K562 (cell line): ENCODE measurements around the gene SRSF1. TPM values are rescaled to one million over a fixed set of nuclear protein-coding genes. Genes with fewer than 3 reads are reported as not detected.

ENCODE experiments used
- BCL6 ChIP-seq: fragments of 250-450 bp; sonication (Bioruptor Pico); IDR thresholded peaks from 2 replicates; pipeline ENCODE4 v1.4.0; 2020
- C11orf30 ChIP-seq: fragments of 450-650 bp; IDR thresholded peaks from 2 replicates; pipeline ENCODE4 v1.6.1; 2016; ENCODE audit warnings: low read depth, mild to moderate bottlenecking
- FOXJ3 ChIP-seq: sonication (generic); formaldehyde crosslinking; IDR thresholded peaks from 2 replicates; pipeline ENCODE4 v1.4.0; 2020; ENCODE audit warnings: mild to moderate bottlenecking, missing genetic modification reagents
- HEY1 ChIP-seq: fragments of 250-450 bp; sonication (Bioruptor Pico); IDR thresholded peaks from 2 replicates; pipeline ENCODE4 v1.5.0; 2020; ENCODE audit warnings: mild to moderate bottlenecking, moderate library complexity, borderline replicate concordance
- IFI16 ChIP-seq: fragments of 250-450 bp; sonication (Bioruptor Pico); IDR thresholded peaks from 2 replicates; pipeline ENCODE4 v2.1.2; 2022; ENCODE audit warnings: mild to moderate bottlenecking, inconsistent platforms
- NRF1 ChIP-seq, 2 experiments: fragments of 450-650 bp; IDR thresholded peaks in 1 of 2; conservative IDR thresholded peaks in 1 of 2; 2 replicates each; pipeline ENCODE4 v1.6.1; 2014; ENCODE audit warnings: mild to moderate bottlenecking in 2 of 2
- NUFIP1 ChIP-seq: fragments of 450-650 bp; IDR thresholded peaks from 2 replicates; pipeline ENCODE4 v1.6.1; 2018; ENCODE audit not compliant: partially characterized antibody
- POLR2H ChIP-seq: IDR thresholded peaks from 2 replicates; pipeline ENCODE4 v1.6.1; 2016; ENCODE audit warnings: missing genetic modification characterization, low read depth, mild to moderate bottlenecking, control low read depth, missing compliant biosample characterization, moderate library complexity
- SNIP1 ChIP-seq: fragments of 450-650 bp; IDR thresholded peaks from 2 replicates; pipeline ENCODE4 v1.7.1; 2017; ENCODE audit warnings: low read depth, mild to moderate bottlenecking
- SPI1 ChIP-seq: IDR thresholded peaks from 2 replicates; pipeline ENCODE4 v1.6.1; 2011; ENCODE audit warnings: low read depth, low read length, control low read depth, borderline replicate concordance
- SRSF9 ChIP-seq: fragments of 200-400 bp; formaldehyde crosslinking; IDR thresholded peaks from 2 replicates; pipeline ENCODE4 v1.6.1; 2017; ENCODE audit warnings: low read depth, low read length, borderline replicate concordance
- TFAM ChIP-seq: fragments of 250-450 bp; sonication (Bioruptor Pico); conservative IDR thresholded peaks from 2 replicates; pipeline ENCODE4 v1.5.0; 2021; ENCODE audit warnings: mild to moderate bottlenecking, moderate library complexity
- XRCC5 ChIP-seq: fragments of 200-400 bp; formaldehyde crosslinking; IDR thresholded peaks from 2 replicates; pipeline ENCODE4 v1.6.1; 2017; ENCODE audit warnings: low read depth, mild to moderate bottlenecking, low read length
- ZNF212 ChIP-seq: fragments of 450-650 bp; formaldehyde crosslinking; IDR thresholded peaks from 2 replicates; pipeline ENCODE4 v1.4.0; 2020; ENCODE audit warnings: mild to moderate bottlenecking
- ZNF408 ChIP-seq: fragments of 250-450 bp; sonication (Bioruptor Pico); IDR thresholded peaks from 2 replicates; pipeline ENCODE4 v1.4.0; 2020; ENCODE audit warnings: low read depth, mild to moderate bottlenecking, moderate library complexity
- ZNF436 ChIP-seq: fragments of 250-450, 450-650 bp; sonication (Bioruptor Pico); formaldehyde crosslinking; IDR thresholded peaks from 2 replicates; pipeline ENCODE4 v1.7.0; 2020; ENCODE audit warnings: mild to moderate bottlenecking
- ZNF561 ChIP-seq: fragments of 450-650 bp; formaldehyde crosslinking; conservative IDR thresholded peaks from 2 replicates; pipeline ENCODE4 v1.4.0; 2020; ENCODE audit warnings: mild to moderate bottlenecking, moderate library complexity
- polyA plus RNA-seq, 8 experiments: library from polyadenylated mRNA; depleted of rRNA in 4 of 8; stranded (reverse) in 5 of 8; unstranded in 3 of 8; fragments of >200 nt; fragmentation: Nextera tagmentation in 2 of 8; fragmentation: Illumina TruSeq in 1 of 8; extraction: Ambion mirVana in 2 of 8; extraction: Trizol in 1 of 8; gene quantifications; 2 replicates each; pipeline versions ENCODE4 v1.2.1 to v1.2.3, GENCODE V29; 2011 to 2014; ENCODE audit warnings: inconsistent platforms in 1 of 8, missing spikeins in 1 of 8
- total RNA-seq, 7 experiments: library from RNA; depleted of rRNA in 6 of 7; stranded (reverse); fragments of >200 nt in 6 of 7; fragmentation: Illumina TruSeq in 2 of 7; extraction: Trizol in 2 of 7; gene quantifications; 2 replicates each; pipeline versions ENCODE4 v1.2.1 to v1.2.3, GENCODE V29; 2011 to 2021; ENCODE audit warnings: low replicate concordance in 1 of 7
- TF ChIP-seq, protein P1 (sequence below): sonication (generic); formaldehyde crosslinking; IDR thresholded peaks from 2 replicates; pipeline ENCODE4 v1.5.0; 2020; ENCODE audit warnings: missing genetic modification reagents
- TF ChIP-seq, protein P2 (sequence below): sonication (generic); formaldehyde crosslinking; IDR thresholded peaks from 2 replicates; pipeline ENCODE4 v1.8.0; 2022; ENCODE audit warnings: mild to moderate bottlenecking, missing genetic modification reagents
- TF ChIP-seq, protein P3 (sequence below): fragments of 450-650 bp; formaldehyde crosslinking; IDR thresholded peaks from 2 replicates; pipeline ENCODE4 v1.4.0; 2020; ENCODE audit warnings: mild to moderate bottlenecking
- TF ChIP-seq, protein P4 (sequence below): fragments of 250-450 bp; sonication (Bioruptor Pico); IDR thresholded peaks from 2 replicates; pipeline ENCODE4 v1.5.0; 2022; ENCODE audit warnings: mild to moderate bottlenecking
- TF ChIP-seq, protein P5 (sequence below): sonication (generic); formaldehyde crosslinking; IDR thresholded peaks from 2 replicates; pipeline ENCODE4 v1.8.1; 2023; ENCODE audit warnings: mild to moderate bottlenecking, missing genetic modification reagents

SRSF1 gene
- total and polyA plus RNA-seq, 9 of the 15 experiments (the other 6 are each of a cell fraction or from before 2014, with no cell fraction given), result 77.8 to 559 (median 442) TPM

DNA sequence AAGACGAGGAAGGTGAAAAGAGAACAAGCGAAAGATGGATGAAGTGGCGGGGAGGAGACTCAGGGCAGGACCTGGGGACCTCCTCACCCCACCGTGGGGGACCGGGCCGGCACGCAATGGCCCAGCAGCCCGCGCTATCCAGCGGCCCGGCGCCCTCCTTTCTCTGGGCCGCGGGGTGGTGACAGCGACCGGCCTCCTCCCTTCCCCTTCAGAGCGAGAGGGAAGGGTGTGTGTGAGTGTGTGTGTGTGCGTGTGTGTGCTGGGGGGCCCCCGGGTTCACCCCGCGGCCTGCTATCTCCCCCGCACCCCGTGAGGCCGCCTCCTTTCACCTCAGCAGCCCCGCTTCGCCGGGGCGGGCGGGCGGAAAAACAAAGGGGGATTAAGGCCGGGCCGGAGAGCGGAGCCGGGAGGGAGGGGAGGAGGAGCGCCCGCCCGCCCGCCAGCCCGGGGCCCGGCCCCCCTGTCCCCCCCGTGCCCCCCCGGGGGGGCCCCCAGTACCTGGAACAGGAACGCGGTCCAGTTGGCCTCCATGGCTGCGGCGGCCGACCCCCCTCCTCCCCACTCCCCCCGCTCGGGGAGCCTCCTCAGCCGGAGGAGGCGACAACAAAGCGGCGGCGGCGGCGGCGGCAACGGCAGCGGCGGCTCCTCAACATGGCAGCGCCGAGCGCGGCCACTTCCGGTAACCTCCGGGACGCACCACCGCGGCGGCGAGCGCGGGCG lies 19.3 kb downstream of the SRSF1 start, which contains the start of gene VEZF1 (continued):
- TF ChIP-seq NRF1 (conservative IDR thresholded peaks at IDR 0.05 in 1 of 2, IDR thresholded peaks at IDR 0.05 in 1 of 2), result no peak
- TF ChIP-seq SNIP1, result no peak
- no peak for TF ChIP-seq C11orf30
- no peak for TF ChIP-seq SRSF9
- no peak for TF ChIP-seq IFI16 (CRISPR knock-in tag)
- TF ChIP-seq POLR2H, result no peak
- TF ChIP-seq BCL6 (CRISPR knock-in tag), result no peak
- TF ChIP-seq, protein P1, sequence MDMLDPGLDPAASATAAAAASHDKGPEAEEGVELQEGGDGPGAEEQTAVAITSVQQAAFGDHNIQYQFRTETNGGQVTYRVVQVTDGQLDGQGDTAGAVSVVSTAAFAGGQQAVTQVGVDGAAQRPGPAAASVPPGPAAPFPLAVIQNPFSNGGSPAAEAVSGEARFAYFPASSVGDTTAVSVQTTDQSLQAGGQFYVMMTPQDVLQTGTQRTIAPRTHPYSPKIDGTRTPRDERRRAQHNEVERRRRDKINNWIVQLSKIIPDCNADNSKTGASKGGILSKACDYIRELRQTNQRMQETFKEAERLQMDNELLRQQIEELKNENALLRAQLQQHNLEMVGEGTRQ (CRISPR knock-in tag), result no peak
- TF ChIP-seq ZNF436 (CRISPR knock-in tag), result no peak
- no peak for TF ChIP-seq ZNF408 (CRISPR knock-in tag)
- no peak for TF ChIP-seq TFAM
- TF ChIP-seq, protein P2, sequence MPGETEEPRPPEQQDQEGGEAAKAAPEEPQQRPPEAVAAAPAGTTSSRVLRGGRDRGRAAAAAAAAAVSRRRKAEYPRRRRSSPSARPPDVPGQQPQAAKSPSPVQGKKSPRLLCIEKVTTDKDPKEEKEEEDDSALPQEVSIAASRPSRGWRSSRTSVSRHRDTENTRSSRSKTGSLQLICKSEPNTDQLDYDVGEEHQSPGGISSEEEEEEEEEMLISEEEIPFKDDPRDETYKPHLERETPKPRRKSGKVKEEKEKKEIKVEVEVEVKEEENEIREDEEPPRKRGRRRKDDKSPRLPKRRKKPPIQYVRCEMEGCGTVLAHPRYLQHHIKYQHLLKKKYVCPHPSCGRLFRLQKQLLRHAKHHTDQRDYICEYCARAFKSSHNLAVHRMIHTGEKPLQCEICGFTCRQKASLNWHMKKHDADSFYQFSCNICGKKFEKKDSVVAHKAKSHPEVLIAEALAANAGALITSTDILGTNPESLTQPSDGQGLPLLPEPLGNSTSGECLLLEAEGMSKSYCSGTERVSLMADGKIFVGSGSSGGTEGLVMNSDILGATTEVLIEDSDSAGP (CRISPR knock-in tag), result no peak
- no peak for TF ChIP-seq ZNF212 (CRISPR knock-in tag)
- TF ChIP-seq FOXJ3 (CRISPR knock-in tag), result no peak
- TF ChIP-seq, protein P3, sequence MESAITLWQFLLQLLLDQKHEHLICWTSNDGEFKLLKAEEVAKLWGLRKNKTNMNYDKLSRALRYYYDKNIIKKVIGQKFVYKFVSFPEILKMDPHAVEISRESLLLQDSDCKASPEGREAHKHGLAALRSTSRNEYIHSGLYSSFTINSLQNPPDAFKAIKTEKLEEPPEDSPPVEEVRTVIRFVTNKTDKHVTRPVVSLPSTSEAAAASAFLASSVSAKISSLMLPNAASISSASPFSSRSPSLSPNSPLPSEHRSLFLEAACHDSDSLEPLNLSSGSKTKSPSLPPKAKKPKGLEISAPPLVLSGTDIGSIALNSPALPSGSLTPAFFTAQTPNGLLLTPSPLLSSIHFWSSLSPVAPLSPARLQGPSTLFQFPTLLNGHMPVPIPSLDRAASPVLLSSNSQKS, result no peak
- no peak for TF ChIP-seq SPI1
- TF ChIP-seq, protein P4, sequence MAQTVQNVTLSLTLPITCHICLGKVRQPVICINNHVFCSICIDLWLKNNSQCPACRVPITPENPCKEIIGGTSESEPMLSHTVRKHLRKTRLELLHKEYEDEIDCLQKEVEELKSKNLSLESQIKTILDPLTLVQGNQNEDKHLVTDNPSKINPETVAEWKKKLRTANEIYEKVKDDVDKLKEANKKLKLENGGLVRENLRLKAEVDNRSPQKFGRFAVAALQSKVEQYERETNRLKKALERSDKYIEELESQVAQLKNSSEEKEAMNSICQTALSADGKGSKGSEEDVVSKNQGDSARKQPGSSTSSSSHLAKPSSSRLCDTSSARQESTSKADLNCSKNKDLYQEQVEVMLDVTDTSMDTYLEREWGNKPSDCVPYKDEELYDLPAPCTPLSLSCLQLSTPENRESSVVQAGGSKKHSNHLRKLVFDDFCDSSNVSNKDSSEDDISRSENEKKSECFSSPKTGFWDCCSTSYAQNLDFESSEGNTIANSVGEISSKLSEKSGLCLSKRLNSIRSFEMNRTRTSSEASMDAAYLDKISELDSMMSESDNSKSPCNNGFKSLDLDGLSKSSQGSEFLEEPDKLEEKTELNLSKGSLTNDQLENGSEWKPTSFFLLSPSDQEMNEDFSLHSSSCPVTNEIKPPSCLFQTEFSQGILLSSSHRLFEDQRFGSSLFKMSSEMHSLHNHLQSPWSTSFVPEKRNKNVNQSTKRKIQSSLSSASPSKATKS (CRISPR knock-in tag), result no peak
- no peak for TF ChIP-seq ZNF561 (CRISPR knock-in tag)
- no peak for TF ChIP-seq XRCC5
- TF ChIP-seq, protein P5, sequence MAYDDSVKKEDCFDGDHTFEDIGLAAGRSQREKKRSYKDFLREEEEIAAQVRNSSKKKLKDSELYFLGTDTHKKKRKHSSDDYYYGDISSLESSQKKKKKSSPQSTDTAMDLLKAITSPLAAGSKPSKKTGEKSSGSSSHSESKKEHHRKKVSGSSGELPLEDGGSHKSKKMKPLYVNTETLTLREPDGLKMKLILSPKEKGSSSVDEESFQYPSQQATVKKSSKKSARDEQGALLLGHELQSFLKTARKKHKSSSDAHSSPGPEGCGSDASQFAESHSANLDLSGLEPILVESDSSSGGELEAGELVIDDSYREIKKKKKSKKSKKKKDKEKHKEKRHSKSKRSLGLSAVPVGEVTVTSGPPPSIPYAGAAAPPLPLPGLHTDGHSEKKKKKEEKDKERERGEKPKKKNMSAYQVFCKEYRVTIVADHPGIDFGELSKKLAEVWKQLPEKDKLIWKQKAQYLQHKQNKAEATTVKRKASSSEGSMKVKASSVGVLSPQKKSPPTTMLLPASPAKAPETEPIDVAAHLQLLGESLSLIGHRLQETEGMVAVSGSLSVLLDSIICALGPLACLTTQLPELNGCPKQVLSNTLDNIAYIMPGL (CRISPR knock-in tag), result 0 out of 2 replicates have a peak, but pooled peaks have one; percentile 51
- TF ChIP-seq HEY1 (CRISPR knock-in tag), result no peak
- TF ChIP-seq NUFIP1, result no peak
